IMR-90 (cell line): ENCODE measurements around the gene PITPNM3.
"Not testable (repeated sequence)": the region's sequence is repeated elsewhere in the genome, so short reads cannot be mapped to it uniquely, and the experiment has no call there.

ENCODE experiments used
- BHLHE40 ChIP-seq: fragments of 150-350 bp; IDR thresholded peaks from 2 replicates; pipeline ENCODE4 v1.6.1; 2016; ENCODE audit warnings: mild to moderate bottlenecking, low read depth, low read length
- CHD1 ChIP-seq: IDR thresholded peaks from 2 replicates; pipeline ENCODE4 v1.6.1; 2012; ENCODE audit warnings: low read depth, low read length, improper control_type of control experiment
- MXI1 ChIP-seq: IDR thresholded peaks from 2 replicates; pipeline ENCODE4 v1.6.1; 2012; ENCODE audit warnings: low read depth, mild to moderate bottlenecking, low read length, moderate library complexity, borderline replicate concordance
- POLR2A ChIP-seq: IDR thresholded peaks from 2 replicates; pipeline ENCODE4 v1.6.1; 2012; ENCODE audit warnings: mild to moderate bottlenecking, low read depth, low read length
- RAD21 ChIP-seq: IDR thresholded peaks from 2 replicates; pipeline ENCODE4 v1.6.1; 2012; ENCODE audit warnings: low read length, improper control_type of control experiment
- RFX5 ChIP-seq: IDR thresholded peaks from 2 replicates; pipeline ENCODE4 v1.8.0; 2012; ENCODE audit warnings: low read depth, mild to moderate bottlenecking, low read length, moderate library complexity
- SMC3 ChIP-seq: fragments of 150-350 bp; IDR thresholded peaks from 2 replicates; pipeline ENCODE4 v1.6.1; 2016; ENCODE audit warnings: low read depth, mild to moderate bottlenecking, antibody characterized with exemption, low read length, moderate library complexity
- TF ChIP-seq, protein P1 (sequence below): conservative IDR thresholded peaks from 2 replicates; pipeline ENCODE4 v1.5.1; 2012; ENCODE audit warnings: mild to moderate bottlenecking, low read depth, low read length, improper control_type of control experiment
- TF ChIP-seq, protein P2 (sequence below): fragments of 150-350 bp; IDR thresholded peaks from 2 replicates; pipeline ENCODE4 v1.6.1; 2017; ENCODE audit warnings: mild to moderate bottlenecking, antibody characterized with exemption, low read length, low read depth

DNA sequence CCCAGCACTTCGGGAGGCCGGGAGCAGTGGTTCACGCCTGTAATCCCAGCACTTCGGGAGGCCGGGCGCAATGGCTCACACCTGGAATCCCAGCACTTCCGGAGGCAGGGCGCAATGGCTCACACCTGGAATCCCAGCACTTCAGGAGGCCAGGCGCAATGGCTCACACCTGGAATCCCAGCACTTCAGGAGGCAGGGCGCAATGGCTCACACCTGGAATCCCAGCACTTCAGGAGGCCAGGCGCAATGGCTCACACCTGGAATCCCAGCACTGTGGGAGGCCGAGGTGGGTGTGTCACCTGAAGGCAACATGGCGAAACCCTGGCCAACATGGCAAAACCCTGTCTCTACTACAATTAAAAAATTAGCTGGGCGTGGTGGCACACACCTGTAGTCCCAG lies 37.0 kb upstream of the PITPNM3 start:
- TF ChIP-seq, protein P1, sequence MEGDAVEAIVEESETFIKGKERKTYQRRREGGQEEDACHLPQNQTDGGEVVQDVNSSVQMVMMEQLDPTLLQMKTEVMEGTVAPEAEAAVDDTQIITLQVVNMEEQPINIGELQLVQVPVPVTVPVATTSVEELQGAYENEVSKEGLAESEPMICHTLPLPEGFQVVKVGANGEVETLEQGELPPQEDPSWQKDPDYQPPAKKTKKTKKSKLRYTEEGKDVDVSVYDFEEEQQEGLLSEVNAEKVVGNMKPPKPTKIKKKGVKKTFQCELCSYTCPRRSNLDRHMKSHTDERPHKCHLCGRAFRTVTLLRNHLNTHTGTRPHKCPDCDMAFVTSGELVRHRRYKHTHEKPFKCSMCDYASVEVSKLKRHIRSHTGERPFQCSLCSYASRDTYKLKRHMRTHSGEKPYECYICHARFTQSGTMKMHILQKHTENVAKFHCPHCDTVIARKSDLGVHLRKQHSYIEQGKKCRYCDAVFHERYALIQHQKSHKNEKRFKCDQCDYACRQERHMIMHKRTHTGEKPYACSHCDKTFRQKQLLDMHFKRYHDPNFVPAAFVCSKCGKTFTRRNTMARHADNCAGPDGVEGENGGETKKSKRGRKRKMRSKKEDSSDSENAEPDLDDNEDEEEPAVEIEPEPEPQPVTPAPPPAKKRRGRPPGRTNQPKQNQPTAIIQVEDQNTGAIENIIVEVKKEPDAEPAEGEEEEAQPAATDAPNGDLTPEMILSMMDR, result not testable (repeated sequence)
- not testable (repeated sequence) for TF ChIP-seq CHD1, POLR2A, SMC3, MXI1, RAD21, RFX5, BHLHE40
- TF ChIP-seq, protein P2, sequence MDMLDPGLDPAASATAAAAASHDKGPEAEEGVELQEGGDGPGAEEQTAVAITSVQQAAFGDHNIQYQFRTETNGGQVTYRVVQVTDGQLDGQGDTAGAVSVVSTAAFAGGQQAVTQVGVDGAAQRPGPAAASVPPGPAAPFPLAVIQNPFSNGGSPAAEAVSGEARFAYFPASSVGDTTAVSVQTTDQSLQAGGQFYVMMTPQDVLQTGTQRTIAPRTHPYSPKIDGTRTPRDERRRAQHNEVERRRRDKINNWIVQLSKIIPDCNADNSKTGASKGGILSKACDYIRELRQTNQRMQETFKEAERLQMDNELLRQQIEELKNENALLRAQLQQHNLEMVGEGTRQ, result not testable (repeated sequence)
